GM13977 (cell line): ENCODE measurements around the gene NUDC.
"Not testable (repeated sequence)": the region's sequence is repeated elsewhere in the genome, so short reads cannot be mapped to it uniquely, and the experiment has no call there.

Experiments
- DNase-seq: peaks from one replicate; pipeline ENCODE4 v3.0.0; 2012; ENCODE audit warnings: low spot score
- in situ Hi-C: fragments of 300-500 bp; cut with MboI; formaldehyde crosslinking; loops from one replicate; pipeline ENCODE4 v1.12.0; 2022; ENCODE audit warnings: low sequenced_read_pairs, low pct_unique_long_range_greater_than_20kb, mixed read lengths, inconsistent platforms; ENCODE audit not compliant: unreplicated experiment
- TF ChIP-seq, protein P1 (sequence below): IDR thresholded peaks from 2 replicates; pipeline ENCODE4 v1.5.1; 2012; ENCODE audit warnings: mild to moderate bottlenecking, control low read depth; ENCODE audit not compliant: insufficient read depth; ENCODE audit errors: extremely low read depth, missing control alignments

NUDC gene

DNA sequence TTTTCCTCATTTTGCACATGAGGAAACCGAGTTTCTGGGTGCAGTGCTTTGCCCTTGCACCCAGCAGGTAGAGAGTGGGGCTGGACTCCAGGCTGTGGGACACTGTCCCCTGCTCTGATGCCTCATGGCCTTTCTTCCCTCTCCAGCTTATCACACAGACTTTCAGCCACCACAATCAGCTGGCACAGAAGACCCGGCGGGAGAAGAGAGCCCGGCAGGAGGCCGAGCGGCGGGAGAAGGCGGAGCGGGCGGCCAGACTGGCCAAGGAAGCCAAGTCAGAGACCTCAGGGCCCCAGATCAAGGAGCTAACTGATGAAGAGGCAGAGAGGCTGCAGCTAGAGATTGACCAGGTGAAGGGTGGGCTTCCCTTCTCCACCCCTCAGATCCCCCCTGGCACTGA lies 19.8 kb downstream of the NUDC start:
- TF ChIP-seq, protein P1, sequence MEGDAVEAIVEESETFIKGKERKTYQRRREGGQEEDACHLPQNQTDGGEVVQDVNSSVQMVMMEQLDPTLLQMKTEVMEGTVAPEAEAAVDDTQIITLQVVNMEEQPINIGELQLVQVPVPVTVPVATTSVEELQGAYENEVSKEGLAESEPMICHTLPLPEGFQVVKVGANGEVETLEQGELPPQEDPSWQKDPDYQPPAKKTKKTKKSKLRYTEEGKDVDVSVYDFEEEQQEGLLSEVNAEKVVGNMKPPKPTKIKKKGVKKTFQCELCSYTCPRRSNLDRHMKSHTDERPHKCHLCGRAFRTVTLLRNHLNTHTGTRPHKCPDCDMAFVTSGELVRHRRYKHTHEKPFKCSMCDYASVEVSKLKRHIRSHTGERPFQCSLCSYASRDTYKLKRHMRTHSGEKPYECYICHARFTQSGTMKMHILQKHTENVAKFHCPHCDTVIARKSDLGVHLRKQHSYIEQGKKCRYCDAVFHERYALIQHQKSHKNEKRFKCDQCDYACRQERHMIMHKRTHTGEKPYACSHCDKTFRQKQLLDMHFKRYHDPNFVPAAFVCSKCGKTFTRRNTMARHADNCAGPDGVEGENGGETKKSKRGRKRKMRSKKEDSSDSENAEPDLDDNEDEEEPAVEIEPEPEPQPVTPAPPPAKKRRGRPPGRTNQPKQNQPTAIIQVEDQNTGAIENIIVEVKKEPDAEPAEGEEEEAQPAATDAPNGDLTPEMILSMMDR, result no peak
- in situ Hi-C loops, result no loop called here
- no peak for DNase-seq

- TF ChIP-seq, protein P1, result no peak
- no peak for DNase-seq
- in situ Hi-C loops, result no loop called here
Measured at GRCh38 chr1:26942656-26943055, 21.1 kb downstream of the NUDC start.

- in situ Hi-C loops, result no loop called here
- no peak for DNase-seq
- TF ChIP-seq, protein P1, result no peak
Measured at GRCh38 chr1:26945138-26945537, 23.6 kb downstream of the NUDC start.

GRCh38 chr1:26945728-26946127 lies 24.2 kb downstream of the NUDC start:
- no peak for DNase-seq
- in situ Hi-C loops, result no loop called here
- TF ChIP-seq, protein P1, result no peak

- in situ Hi-C loops, result no loop called here
- TF ChIP-seq, protein P1, result no peak
- no peak for DNase-seq
Measured at GRCh38 chr1:26946270-26946669, 24.7 kb downstream of the NUDC start.

GRCh38 chr1:26948725-26949057 lies 27.1 kb downstream of the NUDC start:
- in situ Hi-C loops, DNase-seq: not testable (repeated sequence)

GRCh38 chr1:26949266-26949925 lies 27.9 kb downstream of the NUDC start:
- TF ChIP-seq, protein P1, result no peak
- no peak for DNase-seq
- in situ Hi-C loops, result no loop called here
